Chondrocyte (in vitro differentiated cells): ENCODE measurements around the gene CCDC18. TPM values are rescaled to one million over a fixed set of nuclear protein-coding genes. Genes with fewer than 3 reads are reported as not detected.
"Not testable (repeated sequence)": the region's sequence is repeated elsewhere in the genome, so short reads cannot be mapped to it uniquely, and the experiment has no call there.

Experiments
- DNase-seq: peaks from one replicate; pipeline ENCODE4 v3.0.0; 2021; ENCODE audit warnings: mixed read lengths, low spot score
- H3K27ac Mint-ChIP-seq: one replicate; pipeline ENCODE4 v1.8.0; 2021; ENCODE audit warnings: mild to moderate bottlenecking, moderate library complexity, mixed read lengths; ENCODE audit not compliant: unreplicated experiment
- H3K27me3 Mint-ChIP-seq: 2 replicates; pipeline ENCODE4 v1.8.0; 2021; ENCODE audit warnings: low read depth, mixed read lengths
- H3K36me3 Mint-ChIP-seq: 2 replicates; pipeline ENCODE4 v1.8.0; 2021; ENCODE audit warnings: low read depth, mixed read lengths
- H3K4me1 Mint-ChIP-seq: 2 replicates; pipeline ENCODE4 v1.8.0; 2021; ENCODE audit warnings: low read depth, mild to moderate bottlenecking, mixed read lengths
- H3K4me3 Mint-ChIP-seq: one replicate; pipeline ENCODE4 v1.8.0; 2021; ENCODE audit warnings: mild to moderate bottlenecking, moderate library complexity, mixed read lengths; ENCODE audit not compliant: unreplicated experiment
- H3K9me3 Mint-ChIP-seq: 2 replicates; pipeline ENCODE4 v1.8.0; 2021; ENCODE audit warnings: low read depth, mixed read lengths
- total RNA-seq: library from RNA; stranded (reverse); gene quantifications from 3 replicates; pipeline ENCODE4 v1.2.1, GENCODE V29; 2021
- TF ChIP-seq, protein P1 (sequence below): fragments of 200-600 bp; sonication (generic); IDR thresholded peaks from 2 replicates; pipeline ENCODE4 v1.5.0; 2021; ENCODE audit warnings: antibody characterized with exemption, mild to moderate bottlenecking, moderate library complexity

CCDC18 gene
- total RNA-seq, 1 donor from 2014 or later, result 3.6 TPM

- H3K4me1 Mint-ChIP-seq, result no peaks in the 10 kb centered on the region
- no peak overlapping the region for H3K27ac Mint-ChIP-seq
- no peaks in the 10 kb centered on the region for H3K27me3 Mint-ChIP-seq
- H3K4me3 Mint-ChIP-seq, result no peak overlapping the region
- TF ChIP-seq, protein P1, sequence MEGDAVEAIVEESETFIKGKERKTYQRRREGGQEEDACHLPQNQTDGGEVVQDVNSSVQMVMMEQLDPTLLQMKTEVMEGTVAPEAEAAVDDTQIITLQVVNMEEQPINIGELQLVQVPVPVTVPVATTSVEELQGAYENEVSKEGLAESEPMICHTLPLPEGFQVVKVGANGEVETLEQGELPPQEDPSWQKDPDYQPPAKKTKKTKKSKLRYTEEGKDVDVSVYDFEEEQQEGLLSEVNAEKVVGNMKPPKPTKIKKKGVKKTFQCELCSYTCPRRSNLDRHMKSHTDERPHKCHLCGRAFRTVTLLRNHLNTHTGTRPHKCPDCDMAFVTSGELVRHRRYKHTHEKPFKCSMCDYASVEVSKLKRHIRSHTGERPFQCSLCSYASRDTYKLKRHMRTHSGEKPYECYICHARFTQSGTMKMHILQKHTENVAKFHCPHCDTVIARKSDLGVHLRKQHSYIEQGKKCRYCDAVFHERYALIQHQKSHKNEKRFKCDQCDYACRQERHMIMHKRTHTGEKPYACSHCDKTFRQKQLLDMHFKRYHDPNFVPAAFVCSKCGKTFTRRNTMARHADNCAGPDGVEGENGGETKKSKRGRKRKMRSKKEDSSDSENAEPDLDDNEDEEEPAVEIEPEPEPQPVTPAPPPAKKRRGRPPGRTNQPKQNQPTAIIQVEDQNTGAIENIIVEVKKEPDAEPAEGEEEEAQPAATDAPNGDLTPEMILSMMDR, result no peak
- H3K36me3 Mint-ChIP-seq, result peaks cover 12% of the 10 kb centered on the region
- DNase-seq, result no peak
- H3K9me3 Mint-ChIP-seq, result peaks cover 7% of the 10 kb centered on the region
Observed at GRCh38 chr1:93237021-93237420, 56.5 kb downstream of the CCDC18 start.

DNA sequence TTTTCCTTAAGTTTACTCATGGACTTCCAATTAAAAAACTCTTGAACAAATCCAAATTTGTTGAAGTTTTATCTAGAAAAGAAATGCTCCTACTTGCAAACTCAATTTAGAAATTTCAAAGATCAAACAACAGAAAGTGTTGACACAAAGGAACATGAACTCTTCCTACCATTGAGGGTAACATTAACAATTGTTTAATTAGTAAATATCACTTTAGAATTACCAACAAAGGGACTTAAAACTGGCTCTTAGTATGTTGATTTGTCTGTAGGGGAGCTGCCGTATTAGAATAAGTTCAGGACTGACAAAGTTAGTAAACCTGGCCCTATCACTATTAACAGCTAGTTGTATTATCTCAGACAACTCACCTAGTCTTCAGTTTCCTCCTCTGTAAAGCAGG, 57.9 kb downstream of the CCDC18 start:
- DNase-seq, result no peak
- TF ChIP-seq, protein P1, result no peak
- H3K27ac Mint-ChIP-seq, result no peak overlapping the region
- H3K27me3 Mint-ChIP-seq, result no peaks in the 10 kb centered on the region
- no peaks in the 10 kb centered on the region for H3K4me1 Mint-ChIP-seq
- H3K9me3 Mint-ChIP-seq, result peaks cover 3% of the 10 kb centered on the region
- H3K4me3 Mint-ChIP-seq, result no peak overlapping the region
- peaks cover 18% of the 10 kb centered on the region for H3K36me3 Mint-ChIP-seq

DNA sequence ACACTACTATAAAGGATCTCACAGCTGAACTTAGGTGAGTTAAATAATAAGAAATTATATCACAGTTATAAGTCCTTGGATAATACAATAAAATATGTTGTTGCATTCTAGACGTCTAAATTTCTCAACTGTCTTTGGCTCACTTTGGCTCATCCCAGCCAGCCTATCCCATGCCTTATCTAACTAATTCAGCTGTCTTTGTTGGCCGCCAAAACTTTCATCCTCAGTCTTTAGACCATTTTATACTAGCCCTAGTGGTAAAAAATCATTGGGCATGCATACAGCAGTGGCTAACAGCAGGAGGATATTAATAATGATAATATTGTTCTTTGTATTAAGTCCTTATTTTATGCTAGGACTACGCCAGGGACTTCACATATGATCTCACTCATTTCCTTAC, 59.3 kb downstream of the CCDC18 start:
- Mint-ChIP-seq H3K27ac (no peak overlapping the region), H3K4me1 (no peaks in the 10 kb centered on the region), H3K27me3 (no peaks in the 10 kb centered on the region), H3K9me3 (peaks cover 7% of the 10 kb centered on the region), H3K4me3 (no peak overlapping the region), H3K36me3 (peaks cover 22% of the 10 kb centered on the region)
- DNase-seq, result no peak
- TF ChIP-seq, protein P1, result no peak

- H3K27me3 Mint-ChIP-seq, H3K9me3 Mint-ChIP-seq, H3K27ac Mint-ChIP-seq, H3K4me3 Mint-ChIP-seq, H3K4me1 Mint-ChIP-seq, DNase-seq: not testable (repeated sequence)
- peaks cover 17% of the 10 kb centered on the region for H3K36me3 Mint-ChIP-seq
Observed at GRCh38 chr1:93243233-93243632, 62.7 kb downstream of the CCDC18 start.

GRCh38 chr1:93244298-93245069, 64.0 kb downstream of the CCDC18 start:
- TF ChIP-seq, protein P1, result no peak
- H3K36me3 Mint-ChIP-seq, result peaks cover 17% of the 10 kb centered on the region
- H3K9me3 Mint-ChIP-seq, result peaks cover 7% of the 10 kb centered on the region
- no peak for DNase-seq
- no peaks in the 10 kb centered on the region for H3K27me3 Mint-ChIP-seq
- no peak overlapping the region for H3K4me3 Mint-ChIP-seq
- no peaks in the 10 kb centered on the region for H3K4me1 Mint-ChIP-seq
- H3K27ac Mint-ChIP-seq, result no peak overlapping the region

DNA sequence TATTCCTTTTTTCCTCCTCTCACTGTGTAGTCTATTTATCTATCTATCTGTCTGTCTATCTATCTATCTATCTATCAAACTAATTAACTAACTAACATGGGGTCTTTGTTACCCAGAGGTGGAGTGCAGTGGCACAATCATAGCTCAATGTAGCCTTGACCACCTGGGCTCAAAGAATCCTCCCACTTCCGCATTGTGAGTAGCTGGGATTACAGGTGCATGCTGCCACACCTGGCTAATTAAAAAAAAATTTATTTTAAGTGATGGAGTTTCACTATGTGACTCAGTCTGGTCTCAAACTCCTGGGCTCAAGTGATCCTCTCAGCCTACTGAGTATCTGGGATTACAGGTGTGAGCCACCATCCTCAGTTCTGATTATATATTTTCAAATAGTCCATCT, 71.4 kb downstream of the CCDC18 start:
- Mint-ChIP-seq H3K4me1 (peaks cover 4% of the 10 kb centered on the region), H3K36me3 (peaks cover 10% of the 10 kb centered on the region), H3K27ac (no peak overlapping the region), H3K9me3 (peaks cover 7% of the 10 kb centered on the region), H3K27me3 (no peaks in the 10 kb centered on the region), H3K4me3 (no peak overlapping the region)
- TF ChIP-seq, protein P1, result no peak
- DNase-seq, result no peak
